AG10803 (cell line): ENCODE results near the gene VPS8.

Experiments used
- DNase-seq: peaks from one replicate; pipeline ENCODE4 v3.0.0; 2010; ENCODE audit warnings: low read depth
- H3K4me3 ChIP-seq: 2 replicates; pipeline ENCODE4 v1.5.1; 2011; ENCODE audit warnings: mild to moderate bottlenecking, low read length, control low read depth
- TF ChIP-seq, protein P1 (sequence below): conservative IDR thresholded peaks from 2 replicates; pipeline ENCODE4 v1.5.1; 2011; ENCODE audit warnings: mild to moderate bottlenecking, low read length, control low read depth, inconsistent platforms

The VPS8 gene

DNA sequence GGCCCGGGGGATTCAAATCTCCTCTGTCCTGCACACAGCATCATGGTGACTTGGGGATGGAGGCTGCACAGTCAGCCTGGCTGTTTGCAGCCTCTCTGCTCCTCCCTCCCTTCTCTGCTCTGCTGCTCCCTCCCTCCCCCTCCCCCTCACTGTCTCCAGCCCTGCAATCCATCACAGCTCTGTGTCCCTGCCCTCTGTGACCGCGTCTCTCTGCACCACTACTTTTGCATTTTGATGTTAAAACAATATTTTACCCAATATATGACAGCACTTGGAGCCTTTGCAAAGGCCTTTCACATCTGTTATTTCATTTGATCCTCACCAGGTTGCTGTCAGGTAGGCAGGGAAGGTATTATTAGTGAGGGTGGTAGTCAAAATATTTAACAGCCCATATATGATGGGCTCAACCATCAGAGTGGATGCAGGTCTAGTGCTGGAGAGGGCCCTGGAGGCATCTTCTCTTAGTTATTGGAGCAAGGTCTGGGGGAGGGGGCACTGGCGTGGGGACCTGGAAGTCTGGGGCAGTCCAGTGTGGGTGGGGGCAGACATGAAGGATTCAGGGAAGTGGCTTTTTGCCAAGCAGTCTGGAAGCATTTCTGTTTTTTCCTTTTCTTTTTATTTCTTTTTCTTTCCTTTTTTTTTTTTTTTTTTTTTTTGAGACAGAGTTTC is 16.3 kb upstream of the VPS8 start:
- DNase-seq, result no peak
- TF ChIP-seq, protein P1, sequence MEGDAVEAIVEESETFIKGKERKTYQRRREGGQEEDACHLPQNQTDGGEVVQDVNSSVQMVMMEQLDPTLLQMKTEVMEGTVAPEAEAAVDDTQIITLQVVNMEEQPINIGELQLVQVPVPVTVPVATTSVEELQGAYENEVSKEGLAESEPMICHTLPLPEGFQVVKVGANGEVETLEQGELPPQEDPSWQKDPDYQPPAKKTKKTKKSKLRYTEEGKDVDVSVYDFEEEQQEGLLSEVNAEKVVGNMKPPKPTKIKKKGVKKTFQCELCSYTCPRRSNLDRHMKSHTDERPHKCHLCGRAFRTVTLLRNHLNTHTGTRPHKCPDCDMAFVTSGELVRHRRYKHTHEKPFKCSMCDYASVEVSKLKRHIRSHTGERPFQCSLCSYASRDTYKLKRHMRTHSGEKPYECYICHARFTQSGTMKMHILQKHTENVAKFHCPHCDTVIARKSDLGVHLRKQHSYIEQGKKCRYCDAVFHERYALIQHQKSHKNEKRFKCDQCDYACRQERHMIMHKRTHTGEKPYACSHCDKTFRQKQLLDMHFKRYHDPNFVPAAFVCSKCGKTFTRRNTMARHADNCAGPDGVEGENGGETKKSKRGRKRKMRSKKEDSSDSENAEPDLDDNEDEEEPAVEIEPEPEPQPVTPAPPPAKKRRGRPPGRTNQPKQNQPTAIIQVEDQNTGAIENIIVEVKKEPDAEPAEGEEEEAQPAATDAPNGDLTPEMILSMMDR, result no peak
- no peak overlapping the region for H3K4me3 ChIP-seq

DNA sequence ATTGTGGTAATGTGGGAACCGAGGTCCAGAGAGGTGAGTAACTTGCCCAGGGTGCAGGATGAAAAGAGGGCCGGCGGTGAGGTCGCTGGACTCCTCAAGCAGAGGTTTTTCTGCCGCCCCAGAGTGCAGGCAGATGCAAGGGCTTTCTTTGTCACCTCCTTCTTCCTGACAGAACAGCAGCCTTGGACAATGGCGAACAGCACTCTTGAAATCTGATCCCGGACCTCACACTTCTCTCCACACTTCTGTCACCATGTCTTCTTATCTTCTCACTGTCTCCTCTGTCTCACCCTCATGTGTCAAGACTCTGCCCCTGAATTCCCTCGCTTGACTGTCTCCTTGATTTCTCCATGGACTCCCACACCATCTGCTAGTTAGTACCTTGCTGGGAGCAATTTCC is 15.4 kb upstream of the VPS8 start:
- DNase-seq, result no peak
- TF ChIP-seq, protein P1, result no peak
- H3K4me3 ChIP-seq, result no peak overlapping the region

DNA sequence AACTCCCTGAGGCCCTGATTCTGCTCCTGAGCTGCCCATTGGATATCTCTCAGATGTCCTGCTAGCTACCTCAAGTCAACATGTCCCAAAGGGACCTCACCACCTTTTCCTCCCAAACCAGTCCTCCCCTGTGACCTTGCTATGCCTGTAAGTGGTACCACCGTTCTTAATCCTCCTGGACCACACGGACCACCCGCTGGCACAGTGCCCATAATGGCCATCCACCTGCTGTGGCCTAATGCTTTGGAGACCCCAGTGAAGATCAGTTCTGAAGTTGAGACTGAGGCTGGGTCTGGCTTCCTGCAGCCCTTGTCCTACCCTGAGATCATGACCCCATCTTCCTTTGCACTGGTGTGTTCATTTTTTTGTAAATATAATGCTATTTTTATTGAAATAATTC is 15.0 kb upstream of the VPS8 start:
- H3K4me3 ChIP-seq, result no peak overlapping the region
- DNase-seq, result no peak
- TF ChIP-seq, protein P1, result no peak

DNA sequence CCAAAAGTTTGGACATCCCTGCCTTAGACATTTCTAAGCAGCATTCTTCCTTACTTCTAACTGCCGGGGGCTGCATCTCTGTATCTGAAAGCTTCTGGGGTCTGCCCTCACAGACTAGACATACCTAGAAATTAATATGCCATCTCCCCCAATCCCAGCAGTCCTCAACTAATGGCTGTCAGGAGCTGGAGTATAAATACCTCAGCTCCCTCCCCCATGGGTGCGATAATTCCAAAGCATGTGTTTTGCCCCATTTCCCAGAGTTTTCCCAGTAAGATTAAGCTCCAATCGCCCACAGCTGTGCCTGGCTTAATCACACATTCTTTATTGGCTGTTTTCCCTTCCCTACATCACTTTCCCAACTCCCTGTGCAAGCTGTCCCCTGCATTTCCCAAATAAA is 13.8 kb upstream of the VPS8 start:
- no peak for DNase-seq
- no peak overlapping the region for H3K4me3 ChIP-seq
- TF ChIP-seq, protein P1, result no peak

DNA sequence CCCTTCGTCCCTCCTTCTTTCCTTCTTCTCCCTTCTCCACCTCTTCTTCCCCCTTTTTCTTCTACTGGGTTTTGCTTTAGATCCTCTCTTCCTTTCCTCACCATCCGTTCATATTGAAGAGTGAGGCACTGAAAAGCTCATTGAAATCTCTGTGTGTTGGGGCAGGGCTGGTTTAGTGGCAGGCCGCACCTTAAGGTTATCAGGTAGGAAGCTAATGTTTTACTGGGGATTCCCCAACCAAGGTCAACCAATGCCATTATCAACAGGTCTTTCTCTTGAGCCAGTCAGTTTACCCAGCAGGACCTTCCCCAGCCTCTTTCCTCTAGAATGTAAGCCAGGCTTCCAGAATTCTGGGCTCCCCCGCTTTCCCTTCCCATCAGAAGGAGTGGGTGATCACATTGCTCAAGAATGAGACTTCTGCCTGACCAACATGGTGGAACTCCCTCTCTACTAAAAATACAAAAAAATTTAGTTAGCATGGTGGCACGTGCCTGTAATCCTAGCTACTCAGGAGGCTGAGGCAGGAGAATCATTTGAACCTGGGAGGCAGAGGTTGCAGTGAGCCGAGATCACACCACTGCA is 11.5 kb upstream of the VPS8 start:
- TF ChIP-seq, protein P1, result no peak
- H3K4me3 ChIP-seq, result no peak overlapping the region
- DNase-seq, result no peak

DNA sequence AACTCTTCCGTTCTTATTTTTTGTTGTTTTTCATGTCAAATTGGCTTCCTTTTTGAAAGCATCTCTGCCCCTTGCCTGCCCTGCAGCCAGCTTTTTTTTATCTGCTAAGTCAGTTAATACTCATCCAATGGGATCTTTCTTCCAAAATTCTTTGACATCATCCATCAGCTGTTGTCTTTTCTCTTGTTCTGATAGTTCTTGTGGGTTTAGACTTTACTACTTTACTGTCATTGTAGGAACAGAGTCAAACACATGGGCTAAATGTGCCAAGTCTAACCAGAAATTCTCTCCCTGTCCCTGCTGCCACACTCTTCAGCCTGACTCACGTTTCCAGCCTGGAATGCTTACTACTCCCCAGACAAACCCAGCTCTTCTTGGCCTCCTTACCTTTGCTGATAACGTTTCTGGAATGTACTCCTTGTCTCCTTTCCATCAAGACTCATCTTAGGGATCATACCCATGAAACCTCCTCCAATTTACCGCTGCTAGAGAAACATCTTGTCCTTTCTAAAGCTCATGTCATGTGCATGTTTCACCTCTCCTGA is 10.7 kb upstream of the VPS8 start:
- TF ChIP-seq, protein P1, result no peak
- H3K4me3 ChIP-seq, result no peak overlapping the region
- DNase-seq, result peak; percentile 43

DNA sequence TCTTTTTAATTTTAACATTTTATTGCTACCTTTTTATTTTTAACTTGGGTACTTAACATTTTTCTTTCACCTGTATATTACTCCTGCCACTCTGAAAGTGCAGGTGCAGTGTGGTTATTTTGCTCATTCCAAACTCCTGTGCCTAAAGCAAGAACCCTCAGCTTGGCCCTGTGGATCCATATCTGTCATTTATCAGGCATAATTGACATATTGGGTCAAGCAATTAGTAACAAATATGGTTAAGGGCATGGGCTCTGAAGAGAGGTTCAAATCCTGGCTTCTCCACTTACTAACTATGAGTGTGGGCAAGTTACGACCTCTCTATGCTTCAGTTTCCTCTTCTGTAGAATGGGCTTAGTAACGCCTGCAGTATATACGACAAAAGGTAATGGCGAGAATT is 9.8 kb upstream of the VPS8 start:
- DNase-seq, result no peak
- TF ChIP-seq, protein P1, result no peak
- H3K4me3 ChIP-seq, result no peak overlapping the region
